Brain microvascular endothelial cell (primary cell): ENCODE measurements around the gene MRI1.

Source experiments
- DNase-seq: peaks from one replicate; pipeline ENCODE4 v3.0.0-alpha.2; 2020
- H3K27ac ChIP-seq: fragments of 250-450 bp; sonication (Bioruptor Pico); 2 replicates; pipeline ENCODE4 v1.5.1; 2020; ENCODE audit warnings: mild to moderate bottlenecking, moderate library complexity
- H3K27me3 ChIP-seq: fragments of 250-450 bp; sonication (Bioruptor Pico); replicated peaks from 2 replicates; pipeline ENCODE4 v1.5.1; 2020; ENCODE audit warnings: mild to moderate bottlenecking
- H3K36me3 ChIP-seq: fragments of 250-450 bp; sonication (Bioruptor Pico); replicated peaks from 2 replicates; pipeline ENCODE4 v1.5.1; 2020; ENCODE audit warnings: mild to moderate bottlenecking
- H3K4me3 ChIP-seq: 2 replicates; pipeline ENCODE4 v1.5.1; 2011; ENCODE audit warnings: low read depth, mild to moderate bottlenecking, control low read depth, low read length, moderate library complexity
- in situ Hi-C: cut with HindIII; loops from 2 replicates; pipeline ENCODE4 v1.10.0; 2017; ENCODE audit warnings: low sequenced_read_pairs, low pct_ligation_motif_present
- TF ChIP-seq, protein P1 (sequence below): IDR thresholded peaks from 2 replicates; pipeline ENCODE4 v1.5.1; 2011; ENCODE audit warnings: low read depth, mild to moderate bottlenecking, moderate library complexity, low read length, control low read depth, inconsistent platforms; ENCODE audit errors: missing control alignments

MRI1 gene

DNA sequence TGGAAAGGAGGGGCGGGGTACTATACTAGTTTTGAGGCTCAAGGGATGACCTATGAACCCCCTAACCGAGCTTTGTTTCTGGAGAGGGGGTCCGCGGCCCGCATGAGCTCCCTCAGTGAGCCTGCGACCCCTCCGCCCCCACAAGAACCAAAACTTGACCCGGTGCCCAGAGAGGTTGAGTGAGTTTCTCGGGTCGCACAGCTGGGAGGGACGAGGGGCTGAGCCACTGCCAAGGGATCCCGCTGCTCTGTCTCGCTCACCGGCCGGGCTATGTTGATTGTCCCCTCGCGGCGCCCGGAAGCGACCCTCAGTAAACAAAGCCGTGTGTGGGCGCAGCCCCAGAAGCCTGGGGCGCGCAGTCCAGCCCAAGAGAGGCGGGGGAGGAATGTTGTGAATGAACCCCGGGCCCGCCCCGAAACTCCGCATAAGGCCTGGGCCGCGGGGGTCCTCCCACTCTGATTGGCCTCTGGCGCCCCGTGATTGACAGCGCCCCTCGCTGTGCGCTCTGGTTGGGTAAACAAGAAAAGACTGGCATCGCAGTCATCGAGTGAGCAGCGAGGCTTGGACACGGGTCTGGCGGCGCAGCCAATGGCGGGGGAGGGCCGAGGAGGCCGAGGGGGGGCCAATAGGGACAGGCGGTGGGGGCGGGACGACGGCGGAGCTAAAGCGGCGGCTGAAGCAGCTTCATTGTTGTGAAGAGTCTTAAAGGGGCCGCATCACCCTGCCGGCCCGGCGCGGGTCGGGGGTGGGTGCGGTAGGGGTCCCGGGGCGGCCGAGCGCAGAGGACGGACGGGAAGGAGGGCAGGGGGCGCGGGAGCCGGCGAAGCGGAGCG lies 30.7 kb downstream of the MRI1 start, which contains the start of gene ZSWIM4:
ZSWIM4 (plus strand) TSS at position 687 of the 833 bp plus-strand sequence. CDS start 206 bp downstream, outside the sequence.
- H3K4me3 ChIP-seq: peak within 1 kb of the TSS; percentile 80
- DNase-seq: peak; percentile 99
- in situ Hi-C loops: no loop called here
- peak within 1 kb of the TSS; percentile 92 for H3K27ac ChIP-seq
- TF ChIP-seq, protein P1, sequence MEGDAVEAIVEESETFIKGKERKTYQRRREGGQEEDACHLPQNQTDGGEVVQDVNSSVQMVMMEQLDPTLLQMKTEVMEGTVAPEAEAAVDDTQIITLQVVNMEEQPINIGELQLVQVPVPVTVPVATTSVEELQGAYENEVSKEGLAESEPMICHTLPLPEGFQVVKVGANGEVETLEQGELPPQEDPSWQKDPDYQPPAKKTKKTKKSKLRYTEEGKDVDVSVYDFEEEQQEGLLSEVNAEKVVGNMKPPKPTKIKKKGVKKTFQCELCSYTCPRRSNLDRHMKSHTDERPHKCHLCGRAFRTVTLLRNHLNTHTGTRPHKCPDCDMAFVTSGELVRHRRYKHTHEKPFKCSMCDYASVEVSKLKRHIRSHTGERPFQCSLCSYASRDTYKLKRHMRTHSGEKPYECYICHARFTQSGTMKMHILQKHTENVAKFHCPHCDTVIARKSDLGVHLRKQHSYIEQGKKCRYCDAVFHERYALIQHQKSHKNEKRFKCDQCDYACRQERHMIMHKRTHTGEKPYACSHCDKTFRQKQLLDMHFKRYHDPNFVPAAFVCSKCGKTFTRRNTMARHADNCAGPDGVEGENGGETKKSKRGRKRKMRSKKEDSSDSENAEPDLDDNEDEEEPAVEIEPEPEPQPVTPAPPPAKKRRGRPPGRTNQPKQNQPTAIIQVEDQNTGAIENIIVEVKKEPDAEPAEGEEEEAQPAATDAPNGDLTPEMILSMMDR: no peak
- H3K36me3 ChIP-seq: peaks cover 3% of the 10 kb centered on the region
- no peaks in the 10 kb centered on the region for H3K27me3 ChIP-seq

DNA sequence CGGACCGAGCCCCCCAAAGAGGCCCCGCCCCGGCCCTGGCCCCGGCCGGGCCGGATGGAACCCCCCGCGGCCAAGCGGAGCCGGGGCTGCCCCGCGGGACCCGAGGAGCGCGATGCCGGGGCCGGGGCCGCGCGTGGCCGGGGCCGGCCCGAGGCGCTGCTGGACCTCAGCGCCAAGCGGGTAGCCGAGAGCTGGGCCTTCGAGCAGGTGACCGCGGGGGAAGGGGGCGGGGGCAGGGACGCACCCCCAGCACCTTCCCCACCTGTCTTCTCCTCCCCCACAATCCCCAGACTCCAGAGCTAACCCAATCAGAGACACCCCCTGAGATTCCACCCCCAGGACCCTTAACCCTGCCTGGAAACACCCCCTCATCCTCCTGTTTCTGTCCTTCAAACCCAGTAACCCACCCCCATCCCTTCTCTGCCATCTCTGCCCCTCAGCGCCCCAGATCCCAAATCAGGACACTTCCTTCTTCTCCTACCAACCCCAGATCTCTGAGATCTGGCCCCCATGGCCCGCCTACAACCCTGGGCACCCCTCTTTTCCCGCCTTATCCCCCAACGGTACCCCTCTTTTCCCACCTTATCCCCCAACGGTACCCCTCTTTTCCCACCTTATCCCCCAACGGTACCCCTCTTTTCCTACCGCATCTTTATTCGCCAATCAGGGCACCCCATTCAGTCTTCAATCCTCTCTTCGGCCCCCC lies 31.4 kb downstream of the MRI1 start:
- DNase-seq: no peak
- Histone ChIP-seq H3K4me3 (peak overlapping the region; percentile 70), H3K27ac (peak overlapping the region; percentile 92), H3K36me3 (peaks cover 7% of the 10 kb centered on the region), H3K27me3 (no peaks in the 10 kb centered on the region)
- TF ChIP-seq, protein P1: no peak
- in situ Hi-C loops: no loop called here

DNA sequence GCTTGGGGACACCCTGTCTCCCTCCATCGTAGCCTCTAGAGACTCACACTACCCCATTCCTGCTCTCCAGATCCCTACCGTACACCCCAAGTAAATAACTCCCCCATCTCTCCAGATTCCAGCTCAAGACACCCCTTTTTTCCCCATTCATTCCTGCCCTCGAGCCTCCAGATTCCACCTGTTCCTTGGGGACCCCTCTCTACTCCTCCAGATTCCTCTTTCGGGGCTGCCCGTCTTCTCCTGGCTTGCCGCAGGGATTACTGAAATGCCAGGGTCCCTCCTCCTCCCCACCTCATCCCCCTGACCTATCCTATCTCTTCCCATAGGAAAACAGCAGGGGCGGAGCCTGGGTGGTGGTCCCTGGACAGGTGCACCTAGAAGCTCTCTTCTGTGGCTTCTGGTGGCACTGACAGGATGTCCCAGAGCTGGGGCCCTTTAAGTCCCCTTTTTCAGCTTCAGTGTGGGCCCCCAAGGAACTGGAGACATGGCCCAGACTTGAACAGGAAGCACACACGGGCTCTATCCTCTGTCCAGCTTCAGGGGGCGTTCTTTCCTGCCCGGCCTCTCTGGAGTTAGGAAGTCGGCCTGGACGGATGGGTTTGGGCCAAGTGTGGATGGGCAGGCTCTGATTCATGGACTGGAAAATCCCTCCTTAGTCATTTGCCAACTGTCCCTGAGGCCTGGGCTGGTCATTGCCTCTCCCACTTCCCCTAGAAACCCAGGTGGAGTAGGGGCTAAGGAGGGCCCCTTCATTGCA lies 32.2 kb downstream of the MRI1 start:
- in situ Hi-C loops: no loop called here

DNA sequence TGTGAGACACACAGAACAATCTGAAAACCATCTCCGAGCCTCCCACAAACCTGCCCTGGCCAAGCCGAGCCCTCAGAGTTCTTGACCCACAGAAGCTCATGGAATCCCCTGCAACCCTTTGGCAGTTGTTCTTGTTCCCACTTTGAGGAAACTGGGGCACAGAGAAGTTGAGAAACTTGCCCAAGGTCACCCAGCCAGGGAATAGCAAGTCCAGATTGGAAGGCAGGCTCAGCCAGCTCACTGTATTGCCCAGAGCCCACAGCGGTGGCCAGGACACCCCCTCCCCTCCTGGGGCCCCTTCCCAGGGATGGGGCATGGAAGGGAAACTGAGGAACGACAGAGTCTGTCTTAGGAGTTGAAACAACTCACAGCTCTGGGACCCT lies 32.7 kb downstream of the MRI1 start:
- peak overlapping the region; percentile 92 for H3K27ac ChIP-seq
- H3K36me3 ChIP-seq: peaks cover 8% of the 10 kb centered on the region
- TF ChIP-seq, protein P1: no peak
- DNase-seq: no peak
- in situ Hi-C loops: no loop called here
- H3K4me3 ChIP-seq: peak overlapping the region; percentile 70
- H3K27me3 ChIP-seq: no peaks in the 10 kb centered on the region

More for the DNA sequence above, 32.2 kb downstream of the MRI1 start:
- peak; percentile 88 for DNase-seq
- H3K27me3 ChIP-seq: no peaks in the 10 kb centered on the region
- H3K27ac ChIP-seq: peak overlapping the region; percentile 92
- peak overlapping the region; percentile 70 for H3K4me3 ChIP-seq
- TF ChIP-seq, protein P1: peak; percentile 58
- H3K36me3 ChIP-seq: peaks cover 8% of the 10 kb centered on the region

DNA sequence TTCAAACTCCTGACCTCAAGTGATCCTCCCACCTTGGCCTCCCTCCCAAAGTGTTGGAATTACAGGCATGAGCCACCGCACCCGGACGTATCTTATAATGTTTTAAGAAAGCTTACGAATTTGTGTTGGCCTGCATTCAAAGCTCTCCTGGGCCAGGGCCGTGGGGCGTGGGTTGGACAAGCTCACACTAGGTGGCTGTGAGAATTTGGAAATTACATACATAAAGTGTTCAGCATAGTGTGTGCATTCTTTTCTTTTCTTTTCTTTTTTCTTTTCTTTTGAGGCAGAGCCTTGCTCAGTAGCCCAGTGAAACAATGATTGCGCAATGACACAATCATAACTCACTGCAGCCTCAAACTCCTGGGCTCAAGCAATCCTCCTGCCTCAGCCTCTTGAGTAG lies 33.5 kb downstream of the MRI1 start:
- Histone ChIP-seq H3K27me3 (no peaks in the 10 kb centered on the region), H3K27ac (peak overlapping the region; percentile 92), H3K4me3 (no peak overlapping the region), H3K36me3 (peaks cover 14% of the 10 kb centered on the region)
- TF ChIP-seq, protein P1: no peak
- peak; percentile 46 for DNase-seq
- in situ Hi-C loops: no loop called here
